CD1c-positive myeloid dendritic cell (primary cell): ENCODE measurements around the gene HTR6.

Experiments
- DNase-seq: peaks from one replicate; pipeline ENCODE4 v3.0.0-alpha.2; 2016; ENCODE audit errors: extremely low spot score

The HTR6 gene

GRCh38 chr1:19688041-19688842, 23.6 kb downstream of the HTR6 start:
- no peak for DNase-seq

GRCh38 chr1:19689085-19689757, 24.5 kb downstream of the HTR6 start:
- DNase-seq = no peak

- DNase-seq = peak; percentile 17
Measured at GRCh38 chr1:19689856-19690255, 25.2 kb downstream of the HTR6 start.

- DNase-seq = no peak
Measured at GRCh38 chr1:19690342-19690741, 25.7 kb downstream of the HTR6 start.

- DNase-seq = no peak
Measured at GRCh38 chr1:19694298-19694697, 29.6 kb downstream of the HTR6 start.

GRCh38 chr1:19695772-19696171, 31.1 kb downstream of the HTR6 start:
- no peak for DNase-seq

GRCh38 chr1:19696820-19697219, 32.1 kb downstream of the HTR6 start:
- DNase-seq = no peak

GRCh38 chr1:19698181-19698580, 33.5 kb downstream of the HTR6 start:
- no peak for DNase-seq

GRCh38 chr1:19700079-19700777, 35.6 kb downstream of the HTR6 start:
- no peak for DNase-seq

GRCh38 chr1:19703280-19703679, 38.6 kb downstream of the HTR6 start:
- no peak for DNase-seq

- peak; percentile 39 for DNase-seq
Measured at GRCh38 chr1:19704247-19705113, 39.8 kb downstream of the HTR6 start.

- no peak for DNase-seq
Measured at GRCh38 chr1:19705464-19705863, 40.8 kb downstream of the HTR6 start.

GRCh38 chr1:19706136-19706535, 41.5 kb downstream of the HTR6 start:
- no peak for DNase-seq

GRCh38 chr1:19708567-19709110, 44.0 kb downstream of the HTR6 start:
- DNase-seq = no peak

GRCh38 chr1:19709260-19709793, 44.7 kb downstream of the HTR6 start:
- DNase-seq = no peak

- DNase-seq = no peak
Measured at GRCh38 chr1:19710825-19711611, 46.3 kb downstream of the HTR6 start.

- no peak for DNase-seq
Measured at GRCh38 chr1:19712928-19713327, 48.3 kb downstream of the HTR6 start.

GRCh38 chr1:19715334-19716203, 50.9 kb downstream of the HTR6 start:
- DNase-seq = peak; percentile 89

GRCh38 chr1:19717467-19717866, 52.8 kb downstream of the HTR6 start:
- no peak for DNase-seq
